K562 (cell line): ENCODE measurements around the gene AGAP1. TPM values are rescaled to one million over a fixed set of nuclear protein-coding genes. Genes with fewer than 3 reads are reported as not detected.

Experiments used
- ATAC-seq: fragments of 200-7000 bp; cut with Tn5 transposase; 3 replicates; pipeline ENCODE4 v1.9.1; 2020; ENCODE audit warnings: moderate library complexity
- BruUV-seq: library from RNA; stranded (reverse); fragments of 400-500 nt; replicated peaks from 2 replicates; lab custom pipeline; 2021; lab: Mats Ljungman, UMichigan
- CTCF ChIA-PET: fragments of 300-600 bp; formaldehyde crosslinking; extraction: SDS; loops from one replicate; lab custom pipeline; 2021; ENCODE audit warnings: low intra/inter-chr PET ratio; lab: Yijun Ruan, JAX
- POLR2A ChIA-PET: fragments of 300-600, 350-650 bp; sonication (Branson Sonifier 250); formaldehyde crosslinking; extraction: SDS; loops from one replicate; lab custom pipeline; 2021; ENCODE audit warnings: antibody characterized with exemption, inconsistent platforms; lab: Yijun Ruan, JAX
- DNase-seq, 4 experiments: peaks; one replicate each; pipeline versions ENCODE4 v3.0.0 to v3.0.0-alpha.2; 2011 to 2018; ENCODE audit warnings: low spot score in 3 of 4, mixed read lengths in 3 of 4; ENCODE audit errors: extremely low read depth in 1 of 4
- FAIRE-seq: peaks from 2 replicates; lab custom pipeline; 2011; peaks lifted over from hg19 to GRCh38; lab: Jason Lieb, UNC
- H2AFZ ChIP-seq: 2 replicates; pipeline ENCODE4 v1.6.0; 2011; ENCODE audit warnings: low read depth, low read length, control low read depth, inconsistent platforms
- H3K27ac ChIP-seq: fragments of 200-600 bp; 3 replicates; pipeline ENCODE4 v1.8.0; 2011; ENCODE audit warnings: low read depth, mild to moderate bottlenecking, control low read depth, inconsistent platforms, low read length, moderate library complexity, mixed read lengths; ENCODE audit errors: extremely low read depth
- H3K27me3 ChIP-seq, 2 experiments: fragments of 300-600 bp in 1 of 2; 2 replicates in 1 of 2; 3 replicates in 1 of 2; pipeline versions ENCODE4 v1.6.0 to v1.8.0; 2011; ENCODE audit warnings: inconsistent platforms in 2 of 2, low read length in 2 of 2, mild to moderate bottlenecking in 1 of 2, mixed read lengths in 1 of 2, moderate library complexity in 1 of 2; ENCODE audit not compliant: control insufficient read depth in 2 of 2, insufficient read depth in 2 of 2
- H3K36me3 ChIP-seq: fragments of 300-600 bp; 3 replicates; pipeline ENCODE4 v1.8.0; 2011; ENCODE audit warnings: mild to moderate bottlenecking, low read length, inconsistent platforms; ENCODE audit not compliant: control insufficient read depth, insufficient read depth
- H3K4me1 ChIP-seq, 2 experiments: fragments of 200-600 bp in 1 of 2; replicated peaks in 1 of 2; 2 replicates in 1 of 2; 3 replicates in 1 of 2; pipeline versions ENCODE4 v1.5.1 to v1.8.0; 2011; ENCODE audit warnings: inconsistent platforms in 2 of 2, low read length in 2 of 2, mild to moderate bottlenecking in 1 of 2, mixed read lengths in 1 of 2, moderate library complexity in 1 of 2; ENCODE audit not compliant: control insufficient read depth in 2 of 2, insufficient read depth in 2 of 2
- H3K4me2 ChIP-seq: 2 replicates; pipeline ENCODE4 v1.6.1; 2011; ENCODE audit warnings: low read length, control low read depth, inconsistent platforms, mixed read lengths; ENCODE audit not compliant: insufficient read depth
- H3K4me3 ChIP-seq: fragments of 200-600 bp; sonication (generic), shearing (Covaris generic); 2 replicates; pipeline ENCODE4 v1.5.1; 2016; ENCODE audit warnings: control low read depth, inconsistent platforms
- H3K79me2 ChIP-seq: fragments of 200-600 bp; 3 replicates; pipeline ENCODE4 v1.8.0; 2011; ENCODE audit warnings: low read length, inconsistent platforms; ENCODE audit not compliant: control insufficient read depth, insufficient read depth
- H3K9ac ChIP-seq, 2 experiments: 2 replicates each; pipeline versions ENCODE4 v1.6.0 to v1.6.1; 2011; ENCODE audit warnings: low read depth in 2 of 2, low read length in 2 of 2, control low read depth in 1 of 2, inconsistent platforms in 1 of 2, mild to moderate bottlenecking in 1 of 2, mixed read lengths in 1 of 2; ENCODE audit not compliant: insufficient read depth in 1 of 2
- H3K9me1 ChIP-seq: one replicate; pipeline ENCODE4 v1.6.0; 2011; ENCODE audit warnings: inconsistent platforms, mild to moderate bottlenecking, low read length, moderate library complexity; ENCODE audit not compliant: control insufficient read depth, insufficient read depth
- H3K9me3 ChIP-seq: replicated peaks from 2 replicates; pipeline ENCODE4 v1.5.1; 2011; ENCODE audit warnings: low read depth, low read length, inconsistent platforms; ENCODE audit not compliant: control insufficient read depth, insufficient read depth
- H4K20me1 ChIP-seq: replicated peaks from 2 replicates; pipeline ENCODE4 v1.6.1; 2011; ENCODE audit warnings: low read length, inconsistent platforms, mixed read lengths; ENCODE audit not compliant: control insufficient read depth, insufficient read depth
- DMBX1 ChIP-seq: fragments of 250-450 bp; sonication (Bioruptor Pico); IDR thresholded peaks from 2 replicates; pipeline ENCODE4 v1.8.0; 2022; ENCODE audit warnings: inconsistent platforms, mild to moderate bottlenecking, moderate library complexity, borderline replicate concordance
- EGR1 ChIP-seq: fragments of 450-650 bp; conservative IDR thresholded peaks from 2 replicates; pipeline ENCODE4 v1.6.1; 2017; ENCODE audit warnings: mild to moderate bottlenecking
- IRF9 ChIP-seq: fragments of 450-650 bp; IDR thresholded peaks from 2 replicates; pipeline ENCODE4 v1.6.1; 2016; ENCODE audit warnings: missing biosample characterization, missing genetic modification characterization
- MLX ChIP-seq, 2 experiments: fragments of 450-650 bp in 1 of 2; sonication (generic) in 1 of 2; formaldehyde crosslinking; conservative IDR thresholded peaks; 2 replicates each; pipeline versions ENCODE4 v1.4.0 to v1.8.1; 2020 to 2022; ENCODE audit warnings: mild to moderate bottlenecking in 1 of 2, missing genetic modification reagents in 1 of 2
- MXI1 ChIP-seq: IDR thresholded peaks from 2 replicates; pipeline ENCODE4 v1.6.1; 2011; ENCODE audit warnings: low read depth, mild to moderate bottlenecking, improper control_type of control experiment, low read length
- NR2C2 ChIP-seq, 2 experiments: fragments of 200-800 bp in 1 of 2; sonication (Bioruptor generic) in 1 of 2; sonication (generic) in 1 of 2; formaldehyde crosslinking in 1 of 2; IDR thresholded peaks; 2 replicates each; pipeline versions ENCODE4 v1.6.1 to v1.8.0; 2016 to 2022; ENCODE audit warnings: mild to moderate bottlenecking in 1 of 2, missing compliant biosample characterization in 1 of 2, missing genetic modification characterization in 1 of 2, missing genetic modification reagents in 1 of 2
- PHF8 ChIP-seq: fragments of 200-600 bp; sonication (generic); IDR thresholded peaks from 2 replicates; pipeline ENCODE4 v1.6.1; 2012; ENCODE audit warnings: mixed run types, mild to moderate bottlenecking, inconsistent platforms, low read length, moderate library complexity, borderline replicate concordance
- RHOXF2B ChIP-seq: fragments of 250-450 bp; sonication (Bioruptor Pico); conservative IDR thresholded peaks from 2 replicates; pipeline ENCODE4 v1.5.1; 2021
- TEAD2 ChIP-seq: fragments of 450-650 bp; IDR thresholded peaks from 2 replicates; pipeline ENCODE4 v1.6.1; 2016; ENCODE audit warnings: missing genetic modification characterization, control low read depth, missing compliant biosample characterization
- ZNF311 ChIP-seq: fragments of 250-450 bp; sonication (Bioruptor Pico); IDR thresholded peaks from 2 replicates; pipeline ENCODE4 v1.4.0; 2020; ENCODE audit warnings: mild to moderate bottlenecking, moderate library complexity
- WGBS: fragments of 100-300 bp; shearing (Covaris generic); methylation state at CpG from one replicate; pipeline ENCODE4 v1.1.6; 2016; ENCODE audit warnings: low coverage, mixed read lengths; ENCODE audit not compliant: insufficient coverage; ENCODE audit errors: missing lambda C conversion rate; 5-methylcytosine and 5-hydroxymethylcytosine counted together
- in situ Hi-C: fragments of 300-500 bp; cut with MboI; formaldehyde crosslinking; loops from 4 replicates; pipeline ENCODE4 v1.15.0; 2018; ENCODE audit warnings: inconsistent platforms, mixed read lengths
- intact Hi-C: fragments of 100-400 bp; cut with micrococcal nuclease; formaldehyde crosslinking; loops from 2 replicates; pipeline ENCODE4 v1.14.2; 2022
- polyA plus RNA-seq, 8 experiments: library from polyadenylated mRNA; depleted of rRNA in 4 of 8; stranded (reverse) in 5 of 8; unstranded in 3 of 8; fragments of >200 nt; fragmentation: Nextera tagmentation in 2 of 8; fragmentation: Illumina TruSeq in 1 of 8; extraction: Ambion mirVana in 2 of 8; extraction: Trizol in 1 of 8; gene quantifications; 2 replicates each; pipeline versions ENCODE4 v1.2.1 to v1.2.3, GENCODE V29; 2011 to 2014; ENCODE audit warnings: inconsistent platforms in 1 of 8, missing spikeins in 1 of 8
- total RNA-seq, 7 experiments: library from RNA; depleted of rRNA in 6 of 7; stranded (reverse); fragments of >200 nt in 6 of 7; fragmentation: Illumina TruSeq in 2 of 7; extraction: Trizol in 2 of 7; gene quantifications; 2 replicates each; pipeline versions ENCODE4 v1.2.1 to v1.2.3, GENCODE V29; 2011 to 2021; ENCODE audit warnings: low replicate concordance in 1 of 7

The AGAP1 gene
- total and polyA plus RNA-seq, 9 of the 15 experiments (the other 6 are each of a cell fraction or from before 2014, with no cell fraction given), result 1.3 to 24.0 (median 10.6) TPM

GRCh38 chr2:235737396-235737795 lies 243.6 kb downstream of the AGAP1 start:
- H2AFZ ChIP-seq, result no peak overlapping the region
- H3K4me1 ChIP-seq, result peaks cover 0 to 4% of the 10 kb centered on the region in 2 experiments; a peak in 2 of 5 replicates
- H3K4me3 ChIP-seq, result no peak overlapping the region
- in situ Hi-C loops (no loop called here), intact Hi-C loops (no loop called here)
- no peak for TF ChIP-seq MXI1
- no peak for TF ChIP-seq PHF8
- no peak for TF ChIP-seq DMBX1 (CRISPR knock-in tag)
- no peaks in the 10 kb centered on the region for H3K9me3 ChIP-seq
- DNase-seq, result no peak
- no peak for ATAC-seq
- ChIA-PET CTCF (no interaction called here), POLR2A (no interaction called here)
- FAIRE-seq, result no peak
- H3K9ac ChIP-seq, result no peak overlapping the region
- no peaks in the 10 kb centered on the region for H3K27me3 ChIP-seq
- H3K79me2 ChIP-seq, result no peaks in the 10 kb centered on the region
- BruUV-seq, result no TSS peak
- no peaks in the 10 kb centered on the region for H3K9me1 ChIP-seq
- H4K20me1 ChIP-seq, result peaks cover 6% of the 10 kb centered on the region
- 81% methylated on average over 9 of the region's 10 CpGs for WGBS
- H3K27ac ChIP-seq, result no peak overlapping the region
- H3K4me2 ChIP-seq, result no peak overlapping the region
- H3K36me3 ChIP-seq, result peaks cover 5% of the 10 kb centered on the region; the same call in 2 of the 3 replicates

GRCh38 chr2:235737840-235738239 lies 244.0 kb downstream of the AGAP1 start:
- FAIRE-seq, result no peak
- ChIA-PET CTCF (no interaction called here), POLR2A (no interaction called here)
- DNase-seq, result no peak
- no peak overlapping the region for H3K27ac ChIP-seq
- TF ChIP-seq ZNF311 (CRISPR knock-in tag), result no peak
- TF ChIP-seq IRF9 (tag), result no peak
- TF ChIP-seq NR2C2 (CRISPR knock-in tag; IDR thresholded peaks at IDR 0.05), result no peak
- no peak for TF ChIP-seq NR2C2 (tag; IDR thresholded peaks at IDR 0.05)
- TF ChIP-seq TEAD2 (tag), result no peak
- TF ChIP-seq RHOXF2B (CRISPR knock-in tag), result no peak
- no peak for TF ChIP-seq MLX (CRISPR knock-in tag; conservative IDR thresholded peaks at IDR 0.05)
- no peak for TF ChIP-seq EGR1
- intact Hi-C loops, result no loop called here
- H3K9me1 ChIP-seq, result no peaks in the 10 kb centered on the region
- H3K4me2 ChIP-seq, result no peak overlapping the region
- no peak for ATAC-seq
- H2AFZ ChIP-seq, result no peak overlapping the region
- no TSS peak for BruUV-seq
- no peaks in the 10 kb centered on the region for H3K79me2 ChIP-seq
- H4K20me1 ChIP-seq, result peaks cover 2% of the 10 kb centered on the region; the same call in 1 of the 2 replicates
- WGBS, result no CpG with 5 or more reads among the region's 10 CpGs
- H3K9ac ChIP-seq, result no peak overlapping the region
- peaks cover 5% of the 10 kb centered on the region; the same call in 2 of the 3 replicates for H3K36me3 ChIP-seq
- no peak overlapping the region for H3K4me3 ChIP-seq
- in situ Hi-C loops, result no loop called here
- H3K27me3 ChIP-seq, result no peaks in the 10 kb centered on the region
- peaks cover 0 to 4% of the 10 kb centered on the region in 2 experiments; a peak in 2 of 5 replicates for H3K4me1 ChIP-seq
- H3K9me3 ChIP-seq, result no peaks in the 10 kb centered on the region
